Activated CD4-positive, alpha-beta T cell treated with anti-CD3 and anti-CD28 coated beads for 36 hours (primary cell): ENCODE results near the gene SYP. TPM values are rescaled to one million over a fixed set of nuclear protein-coding genes. Genes with fewer than 3 reads are reported as not detected.
A peak's percentile ranks its signal among the peaks of the same experiment; 100 is the strongest.

Experiments
- ATAC-seq: fragments of 200-7000 bp; cut with Tn5 transposase; one replicate; pipeline ENCODE4 v1.10.0; 2021; ENCODE audit warnings: mild to moderate bottlenecking, moderate library complexity
- CTCF ChIA-PET: fragments of 350-600 bp; sonication (Branson Sonifier 250); formaldehyde crosslinking; loops from one replicate; lab custom pipeline; 2021; ENCODE audit warnings: antibody characterized with exemption; lab: Charles Lee
- POLR2A ChIA-PET: fragments of 350-600 bp; sonication (Branson Sonifier 250); formaldehyde crosslinking; loops from one replicate; lab custom pipeline; 2021; ENCODE audit warnings: antibody characterized with exemption, inconsistent platforms; lab: Charles Lee
- DNase-seq: peaks from one replicate; pipeline ENCODE4 v3.0.0-alpha.2; 2020
- H3K27ac Mint-ChIP-seq: one replicate; pipeline ENCODE4 v1.8.0; 2021; ENCODE audit warnings: mixed read lengths
- H3K27me3 Mint-ChIP-seq: one replicate; pipeline ENCODE4 v1.8.0; 2021; ENCODE audit warnings: mixed read lengths
- H3K36me3 Mint-ChIP-seq: one replicate; pipeline ENCODE4 v1.8.0; 2021; ENCODE audit warnings: low read depth, mixed read lengths
- H3K4me1 Mint-ChIP-seq: one replicate; pipeline ENCODE4 v1.8.0; 2021; ENCODE audit warnings: mixed read lengths
- H3K4me3 Mint-ChIP-seq: one replicate; pipeline ENCODE4 v1.8.0; 2021; ENCODE audit warnings: mild to moderate bottlenecking, moderate library complexity, mixed read lengths
- H3K9me3 Mint-ChIP-seq: one replicate; pipeline ENCODE4 v1.8.0; 2021; ENCODE audit warnings: low read depth, mixed read lengths
- intact Hi-C, 2 experiments: fragments of 100-400 bp; cut with DNase I in 1 of 2; cut with micrococcal nuclease in 1 of 2; formaldehyde crosslinking; loops; one replicate each; pipeline versions ENCODE4 v1.14.2 to v1.15.1; 2022 to 2024; cut with DNase I, micrococcal nuclease
- total RNA-seq, 2 experiments: library from RNA; stranded (reverse); gene quantifications; one replicate each; pipeline ENCODE4 v1.2.3, GENCODE V29; 2021

Gene SYP
- total RNA-seq, 2 experiments from 2014 or later = 7.2 to 8.5 TPM

GRCh38 chrX:49188468-49189076, 11.4 kb downstream of the SYP start:
- ChIA-PET POLR2A (no interaction called here), CTCF (interaction anchor here (1.1 kb wide), 1 partner anchor 8 kb away, joined by 3 read pairs; no protein-coding TSS in a partner anchor)
- H3K27me3 Mint-ChIP-seq = no peaks in the 10 kb centered on the region
- H3K4me3 Mint-ChIP-seq = no peak overlapping the region
- H3K27ac Mint-ChIP-seq = no peak overlapping the region
- intact Hi-C loops = no loop called here
- peaks cover 25% of the 10 kb centered on the region for H3K4me1 Mint-ChIP-seq
- no peaks in the 10 kb centered on the region for H3K9me3 Mint-ChIP-seq
- H3K36me3 Mint-ChIP-seq = peaks cover 2% of the 10 kb centered on the region
- DNase-seq = no peak
- no peak for ATAC-seq

- intact Hi-C loops = no loop called here
- CTCF ChIA-PET = interaction anchor here (0.6 kb wide), 1 partner anchor 146 kb away, joined by 3 read pairs; no protein-coding TSS in a partner anchor
- no peak for DNase-seq
- H3K36me3 Mint-ChIP-seq = peaks cover 2% of the 10 kb centered on the region
- H3K27ac Mint-ChIP-seq = no peak overlapping the region
- H3K9me3 Mint-ChIP-seq = no peaks in the 10 kb centered on the region
- H3K4me1 Mint-ChIP-seq = peaks cover 14% of the 10 kb centered on the region
- no peak for ATAC-seq
- H3K27me3 Mint-ChIP-seq = no peaks in the 10 kb centered on the region
- no peak overlapping the region for H3K4me3 Mint-ChIP-seq
- POLR2A ChIA-PET = no interaction called here
Observed at GRCh38 chrX:49187526-49187925, 12.5 kb downstream of the SYP start.

GRCh38 chrX:49187028-49187394, 13.0 kb downstream of the SYP start:
- CTCF ChIA-PET = interaction anchor here (0.6 kb wide), 2 partner anchors 25 to 981 kb away, joined by 3 read pairs; partner anchors contain the start of gene MAGIX
- intact Hi-C loops = no loop called here
- peak overlapping the region; percentile 31 for H3K27ac Mint-ChIP-seq

GRCh38 chrX:49186125-49187027, 13.6 kb downstream of the SYP start, which contains the start of gene PRICKLE3:
TSS of gene PRICKLE3 (minus strand) at chrX:49186373. CDS start at chrX:49186297, 76 bp downstream.
- ATAC-seq (peak; percentile 5), DNase-seq (peak; percentile 87)
- H3K27ac Mint-ChIP-seq = peak within 1 kb of the TSS; percentile 83
- H3K9me3 Mint-ChIP-seq = no peaks in the 10 kb centered on the region
- peak within 1 kb of the TSS; percentile 86 for H3K4me3 Mint-ChIP-seq
- peaks cover 4% of the 10 kb centered on the region for H3K36me3 Mint-ChIP-seq
- ChIA-PET CTCF (interaction anchor here (0.6 to 0.7 kb wide), 4 partner anchors 24 to 981 kb away, joined by 3 read pairs; partner anchors contain the start of genes MAGIX and PPP1R3F), POLR2A (no interaction called here)
- intact Hi-C loops = no loop called here
- H3K4me1 Mint-ChIP-seq = peaks cover 12% of the 10 kb centered on the region
- no peaks in the 10 kb centered on the region for H3K27me3 Mint-ChIP-seq

More at GRCh38 chrX:49187028-49187394, 13.0 kb downstream of the SYP start:
- DNase-seq (no peak), ATAC-seq (no peak)
- Mint-ChIP-seq H3K4me3 (peak overlapping the region; percentile 86), H3K9me3 (no peaks in the 10 kb centered on the region), H3K4me1 (peaks cover 12% of the 10 kb centered on the region), H3K27me3 (no peaks in the 10 kb centered on the region), H3K36me3 (peaks cover 5% of the 10 kb centered on the region)
- POLR2A ChIA-PET = no interaction called here

- Mint-ChIP-seq H3K36me3 (peaks cover 12% of the 10 kb centered on the region), H3K4me1 (peaks cover 12% of the 10 kb centered on the region), H3K9me3 (no peaks in the 10 kb centered on the region), H3K4me3 (peak overlapping the region; percentile 86), H3K27ac (peak overlapping the region; percentile 83), H3K27me3 (no peaks in the 10 kb centered on the region)
- POLR2A ChIA-PET = interaction anchor here (0.8 kb wide), 1 partner anchor 12 kb away, joined by 4 read pairs; no protein-coding TSS in a partner anchor
- CTCF ChIA-PET = interaction anchor here (1.1 kb wide), 2 partner anchors 12 to 13 kb away, joined by 3 read pairs; partner anchors contain the start of gene PLP2
- DNase-seq (peak; percentile 74), ATAC-seq (peak; percentile 75)
- intact Hi-C loops = loop anchor here in 1 of 2 experiments (1.0 kb wide), 1 partner anchor 12 kb away; no protein-coding TSS in a partner anchor
Observed at GRCh38 chrX:49184294-49185281, 15.4 kb downstream of the SYP start.

- Mint-ChIP-seq H3K4me3 (peak overlapping the region; percentile 86), H3K4me1 (peaks cover 12% of the 10 kb centered on the region), H3K36me3 (peaks cover 18% of the 10 kb centered on the region), H3K27ac (no peak overlapping the region), H3K9me3 (no peaks in the 10 kb centered on the region), H3K27me3 (no peaks in the 10 kb centered on the region)
- intact Hi-C loops = loop anchor here in 1 of 2 experiments (1.0 kb wide), 1 partner anchor 11 kb away; no protein-coding TSS in a partner anchor
- POLR2A ChIA-PET = no interaction called here
- DNase-seq (peak; percentile 30), ATAC-seq (no peak)
- CTCF ChIA-PET = interaction anchor here (1.1 kb wide), 2 partner anchors 11 to 12 kb away, joined by 3 read pairs; partner anchors contain the start of gene PLP2
Observed at GRCh38 chrX:49183701-49184281, 16.2 kb downstream of the SYP start.

- ATAC-seq (no peak), DNase-seq (no peak)
- Mint-ChIP-seq H3K27me3 (no peaks in the 10 kb centered on the region), H3K9me3 (no peaks in the 10 kb centered on the region), H3K27ac (no peak overlapping the region), H3K4me1 (peaks cover 14% of the 10 kb centered on the region), H3K36me3 (peaks cover 44% of the 10 kb centered on the region), H3K4me3 (no peak overlapping the region)
- POLR2A ChIA-PET = no interaction called here
- CTCF ChIA-PET = interaction anchor here (0.5 to 1.6 kb wide), 2 partner anchors 13 to 47 kb away, joined by 4 to 5 read pairs; no protein-coding TSS in a partner anchor
- intact Hi-C loops = loop anchor here in 1 of 2 experiments (10.0 kb wide), 1 partner anchor 605 kb away; the partner anchor contains the start of gene RBM3
Observed at GRCh38 chrX:49179358-49179757, 20.6 kb downstream of the SYP start.

- Mint-ChIP-seq H3K4me1 (peaks cover 10% of the 10 kb centered on the region), H3K4me3 (no peak overlapping the region), H3K27me3 (no peaks in the 10 kb centered on the region), H3K36me3 (peaks cover 47% of the 10 kb centered on the region), H3K27ac (no peak overlapping the region), H3K9me3 (no peaks in the 10 kb centered on the region)
- ATAC-seq (no peak), DNase-seq (no peak)
- intact Hi-C loops = loop anchor here in 1 of 2 experiments (10.0 kb wide), 1 partner anchor 604 kb away; the partner anchor contains the start of gene RBM3
- ChIA-PET CTCF (no interaction called here), POLR2A (no interaction called here)
Observed at GRCh38 chrX:49178537-49178936, 21.5 kb downstream of the SYP start.

- DNase-seq = no peak
- Mint-ChIP-seq H3K27me3 (no peaks in the 10 kb centered on the region), H3K4me1 (peaks cover 15% of the 10 kb centered on the region), H3K36me3 (peaks cover 53% of the 10 kb centered on the region), H3K4me3 (no peak overlapping the region), H3K27ac (no peak overlapping the region), H3K9me3 (no peaks in the 10 kb centered on the region)
- ATAC-seq = no peak
- POLR2A ChIA-PET = no interaction called here
- CTCF ChIA-PET = no interaction called here
- intact Hi-C loops = loop anchor here in 1 of 2 experiments (10.0 kb wide), 1 partner anchor 603 kb away; the partner anchor contains the start of gene RBM3
Observed at GRCh38 chrX:49177873-49178480, 22.0 kb downstream of the SYP start.
